Measurements from ENCODE around the gene LIAS. TPM values are rescaled to one million over a fixed set of nuclear protein-coding genes. Genes with fewer than 3 reads are reported as not detected.

The LIAS gene
- total RNA-seq, 1 experiment from 2014 or later, result 6.8 TPM

- BruUV-seq (replicated peaks), result no TSS peak
- H3K36me3 ChIP-seq (ENCODE audit: control insufficient read depth, insufficient read depth, low read length), result peaks cover 2% of the 10 kb centered on the region
- no peaks in the 10 kb centered on the region for H3K9me3 ChIP-seq (ENCODE audit: control insufficient read depth, insufficient read depth, low read depth, low read length)
- in situ Hi-C loops (cut with HindIII; ENCODE audit: low pct_unique_long_range_greater_than_20kb, low sequenced_read_pairs), result no loop called here
- TF ChIP-seq SIN3A (IDR thresholded peaks at IDR 0.05; ENCODE audit: borderline replicate concordance, insufficient read depth, low read depth, low read length) (no peak), CTCF (IDR thresholded peaks at IDR 0.05) (no peak), REST (IDR thresholded peaks at IDR 0.05; ENCODE audit: insufficient read depth in 1 of 2, low read depth in 2 of 2, low read length in 1 of 2) (no peak), POLR2AphosphoS5 (IDR thresholded peaks at IDR 0.05; ENCODE audit: low read depth, low read length) (no peak), TCF7L2 (IDR thresholded peaks at IDR 0.05; ENCODE audit: low read depth, low read length) (no peak)
- no peak overlapping the region for H3K27ac ChIP-seq (ENCODE audit: low read length)
- no peaks in the 10 kb centered on the region for H3K4me1 ChIP-seq (ENCODE audit: control insufficient read depth, insufficient read depth, low read length)
- intact Hi-C loops (cut with micrococcal nuclease; ENCODE audit: unreplicated experiment), result loop anchor here (5.0 kb wide), 1 partner anchor 185 kb away; no protein-coding TSS in a partner anchor
- ATAC-seq, result no peak
- ChIA-PET POLR2A (interaction anchor here (0.5 kb wide), 1 partner anchor 359 kb away, joined by 11 read pairs; no protein-coding TSS in a partner anchor), CTCF (no interaction called here)
- no peaks in the 10 kb centered on the region for H3K27me3 ChIP-seq (ENCODE audit: control insufficient read depth, insufficient read depth, low read length)
- no peak overlapping the region for H3K4me3 ChIP-seq (ENCODE audit: low read depth in 2 of 2, low read length in 2 of 2)
- DNase-seq (ENCODE audit: low read depth, low spot score), result no peak
Measured at GRCh38 chr4:39472396-39472795, 13.5 kb downstream of the LIAS start.

- H3K27me3 ChIP-seq (ENCODE audit: control insufficient read depth, insufficient read depth, low read length), result no peaks in the 10 kb centered on the region
- H3K36me3 ChIP-seq (ENCODE audit: control insufficient read depth, insufficient read depth, low read length), result no peaks in the 10 kb centered on the region; the same call in 1 of the 2 replicates
- no peaks in the 10 kb centered on the region for H3K9me3 ChIP-seq (ENCODE audit: control insufficient read depth, insufficient read depth, low read depth, low read length)
- ChIA-PET POLR2A (no interaction called here), CTCF (interaction anchor here (0.6 kb wide), 1 partner anchor 422 kb away, joined by 4 read pairs; no protein-coding TSS in a partner anchor)
- H3K4me3 ChIP-seq (ENCODE audit: low read depth in 2 of 2, low read length in 2 of 2), result no peak overlapping the region
- TF ChIP-seq REST (IDR thresholded peaks at IDR 0.05; ENCODE audit: insufficient read depth in 1 of 2, low read depth in 2 of 2, low read length in 1 of 2), result no peak
- no peak for TF ChIP-seq CTCF (IDR thresholded peaks at IDR 0.05)
- no peak for TF ChIP-seq SIN3A (IDR thresholded peaks at IDR 0.05; ENCODE audit: borderline replicate concordance, insufficient read depth, low read depth, low read length)
- no peak for TF ChIP-seq TCF7L2 (IDR thresholded peaks at IDR 0.05; ENCODE audit: low read depth, low read length)
- no peak for TF ChIP-seq POLR2AphosphoS5 (IDR thresholded peaks at IDR 0.05; ENCODE audit: low read depth, low read length)
- no peaks in the 10 kb centered on the region for H3K4me1 ChIP-seq (ENCODE audit: control insufficient read depth, insufficient read depth, low read length)
- no peak for DNase-seq (ENCODE audit: low read depth, low spot score)
- BruUV-seq (replicated peaks), result no TSS peak
- H3K27ac ChIP-seq (ENCODE audit: low read length), result no peak overlapping the region
- ATAC-seq, result no peak
- intact Hi-C loops (cut with micrococcal nuclease; ENCODE audit: unreplicated experiment), result no loop called here
- in situ Hi-C loops (cut with HindIII; ENCODE audit: low pct_unique_long_range_greater_than_20kb, low sequenced_read_pairs), result no loop called here
Measured at GRCh38 chr4:39476187-39476895, 17.5 kb downstream of the LIAS start.

All from Panc1 (cell line).